Type B pancreatic cell (in vitro differentiated cells): ENCODE results near the gene CDK14. TPM values are rescaled to one million over a fixed set of nuclear protein-coding genes. Genes with fewer than 3 reads are reported as not detected.

Source experiments
- DNase-seq: peaks from one replicate; pipeline ENCODE4 v3.0.0; 2021; ENCODE audit warnings: mixed read lengths; ENCODE audit not compliant: unreplicated experiment; ENCODE audit errors: extremely low spot score
- H3K27ac Mint-ChIP-seq: 2 replicates; pipeline ENCODE4 v1.8.0; 2021; ENCODE audit warnings: mild to moderate bottlenecking, mixed read lengths
- H3K27me3 Mint-ChIP-seq: 2 replicates; pipeline ENCODE4 v1.8.0; 2021; ENCODE audit warnings: mixed read lengths
- H3K36me3 Mint-ChIP-seq: 2 replicates; pipeline ENCODE4 v1.8.0; 2021; ENCODE audit warnings: mixed read lengths
- H3K4me1 Mint-ChIP-seq: one replicate; pipeline ENCODE4 v1.8.0; 2021; ENCODE audit warnings: mixed read lengths; ENCODE audit not compliant: unreplicated experiment
- H3K4me3 Mint-ChIP-seq: 2 replicates; pipeline ENCODE4 v1.8.0; 2021; ENCODE audit warnings: mild to moderate bottlenecking, mixed read lengths
- H3K9me3 Mint-ChIP-seq: 2 replicates; pipeline ENCODE4 v1.8.0; 2021; ENCODE audit warnings: mixed read lengths
- CTCF ChIP-seq: fragments of 200-600 bp; sonication (generic); conservative IDR thresholded peaks from 2 replicates; pipeline ENCODE4 v1.5.0; 2021; ENCODE audit warnings: antibody characterized with exemption, mild to moderate bottlenecking
- total RNA-seq: library from RNA; stranded (reverse); gene quantifications from 2 replicates; pipeline ENCODE4 v1.2.1, GENCODE V29; 2021; ENCODE audit warnings: low replicate concordance

Gene CDK14
- total RNA-seq, 1 donor from 2014 or later: 43.5 TPM

GRCh38 chr7:91149341-91150246, 553.5 kb downstream of the CDK14 start:
- no peak for DNase-seq
- Mint-ChIP-seq H3K4me3 (no peak overlapping the region), H3K27ac (no peak overlapping the region), H3K36me3 (no peaks in the 10 kb centered on the region), H3K4me1 (peaks cover 10% of the 10 kb centered on the region), H3K9me3 (no peaks in the 10 kb centered on the region), H3K27me3 (peaks cover 8% of the 10 kb centered on the region)
- TF ChIP-seq CTCF: no peak

GRCh38 chr7:91151916-91152315, 555.8 kb downstream of the CDK14 start:
- no peak for TF ChIP-seq CTCF
- Mint-ChIP-seq H3K27me3 (peaks cover 3% of the 10 kb centered on the region), H3K4me1 (peaks cover 10% of the 10 kb centered on the region), H3K9me3 (no peaks in the 10 kb centered on the region), H3K36me3 (no peaks in the 10 kb centered on the region), H3K27ac (no peak overlapping the region), H3K4me3 (no peak overlapping the region)
- DNase-seq: no peak

GRCh38 chr7:91156316-91157185, 560.4 kb downstream of the CDK14 start:
- H3K4me1 Mint-ChIP-seq: no peaks in the 10 kb centered on the region
- H3K4me3 Mint-ChIP-seq: no peak overlapping the region

GRCh38 chr7:91157579-91158320, 561.6 kb downstream of the CDK14 start:
- Mint-ChIP-seq H3K9me3 (no peaks in the 10 kb centered on the region), H3K27me3 (no peaks in the 10 kb centered on the region), H3K4me3 (no peak overlapping the region), H3K36me3 (no peaks in the 10 kb centered on the region), H3K4me1 (no peaks in the 10 kb centered on the region), H3K27ac (no peak overlapping the region)
- no peak for DNase-seq
- TF ChIP-seq CTCF: no peak

More at GRCh38 chr7:91156316-91157185, 560.4 kb downstream of the CDK14 start:
- Mint-ChIP-seq H3K9me3 (no peaks in the 10 kb centered on the region), H3K27ac (no peak overlapping the region), H3K27me3 (no peaks in the 10 kb centered on the region), H3K36me3 (no peaks in the 10 kb centered on the region)
- TF ChIP-seq CTCF: no peak
- no peak for DNase-seq

GRCh38 chr7:91162436-91162835, 566.3 kb downstream of the CDK14 start:
- Mint-ChIP-seq H3K4me3 (no peak overlapping the region), H3K27me3 (no peaks in the 10 kb centered on the region), H3K36me3 (no peaks in the 10 kb centered on the region), H3K4me1 (peaks cover 6% of the 10 kb centered on the region), H3K27ac (no peak overlapping the region), H3K9me3 (no peaks in the 10 kb centered on the region)
- TF ChIP-seq CTCF: no peak
- DNase-seq: no peak
